ENCODE results near the gene CFC1B. TPM values are rescaled to one million over a fixed set of nuclear protein-coding genes. Genes with fewer than 3 reads are reported as not detected.
"Not testable (repeated sequence)": the region's sequence is repeated elsewhere in the genome, so short reads cannot be mapped to it uniquely, and the experiment has no call there.

CFC1B gene
- total RNA-seq: not detected
- long read RNA-seq: 0 reads

DNA sequence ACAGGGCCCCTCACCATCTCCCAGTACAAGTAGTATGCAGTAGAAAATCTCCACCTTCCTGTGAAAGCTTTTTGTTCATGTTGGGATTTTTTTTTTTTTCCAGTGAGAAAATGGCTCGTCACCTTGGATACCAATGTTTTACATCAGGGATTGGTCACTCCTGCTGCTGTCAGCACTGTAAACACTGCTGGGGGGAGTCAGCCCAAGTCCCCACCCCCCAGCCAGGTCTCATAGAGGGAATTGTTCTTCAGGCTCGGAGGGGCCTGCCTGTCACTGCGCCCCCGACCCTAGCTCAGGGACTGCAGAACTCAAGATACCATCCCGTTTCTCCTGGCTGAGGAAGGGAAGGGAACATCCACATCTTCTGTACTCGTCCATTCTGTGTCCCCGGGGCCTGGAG, at the start of gene CFC1B:
CFC1B (plus strand) TSS at position 231 of the 400 bp plus-strand sequence. CDS start 263 bp downstream, outside the sequence.
- not testable (repeated sequence) for DNase-seq (ENCODE audit: low spot score)

GRCh38 chr2:130491073-130491472, 29.9 kb upstream of the CFC1B start:
- DNase-seq (ENCODE audit: low spot score): not testable (repeated sequence)

- DNase-seq (ENCODE audit: low spot score): not testable (repeated sequence)
Observed at GRCh38 chr2:130509228-130509627, 11.8 kb upstream of the CFC1B start, which contains the start of gene POTEI. POTEI (minus strand) TSS chr2:130509328; CDS start chr2:130509235, 93 bp downstream.

- DNase-seq (ENCODE audit: low spot score): not testable (repeated sequence)
Observed at GRCh38 chr2:130510807-130511746, 9.9 kb upstream of the CFC1B start.

- DNase-seq (ENCODE audit: low spot score): not testable (repeated sequence)
Observed at GRCh38 chr2:130511747-130512451, 9.1 kb upstream of the CFC1B start.

DNA sequence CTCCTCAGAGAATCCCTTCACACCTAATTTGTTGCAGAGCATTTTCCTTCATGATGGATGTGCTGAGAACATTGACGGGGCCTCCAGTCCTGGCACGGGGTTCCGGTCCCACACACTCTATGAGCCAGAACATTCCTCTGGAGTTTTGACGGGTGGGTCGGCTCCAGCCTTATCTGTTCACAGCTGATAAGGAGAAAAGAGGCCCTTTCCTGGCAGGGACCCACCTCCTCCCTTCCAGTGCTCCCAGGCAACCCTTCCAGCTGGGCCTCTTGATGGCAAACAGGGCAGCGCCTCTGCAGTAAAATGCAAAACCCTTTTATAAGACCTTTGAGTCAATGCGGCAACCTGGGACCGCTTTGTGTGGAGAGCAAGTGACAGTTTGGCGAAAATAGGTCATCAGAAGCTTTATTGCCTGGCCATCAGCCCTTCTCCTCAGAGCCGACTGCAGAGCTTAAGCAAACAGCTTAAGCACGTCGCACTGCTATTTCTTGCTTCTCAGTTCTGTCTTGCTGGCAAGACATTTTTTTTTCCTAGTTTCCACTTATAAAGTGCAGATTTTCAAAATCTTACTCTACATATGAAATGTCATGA, 2.4 kb upstream of the CFC1B start:
- DNase-seq (ENCODE audit: low spot score): not testable (repeated sequence)

DNA sequence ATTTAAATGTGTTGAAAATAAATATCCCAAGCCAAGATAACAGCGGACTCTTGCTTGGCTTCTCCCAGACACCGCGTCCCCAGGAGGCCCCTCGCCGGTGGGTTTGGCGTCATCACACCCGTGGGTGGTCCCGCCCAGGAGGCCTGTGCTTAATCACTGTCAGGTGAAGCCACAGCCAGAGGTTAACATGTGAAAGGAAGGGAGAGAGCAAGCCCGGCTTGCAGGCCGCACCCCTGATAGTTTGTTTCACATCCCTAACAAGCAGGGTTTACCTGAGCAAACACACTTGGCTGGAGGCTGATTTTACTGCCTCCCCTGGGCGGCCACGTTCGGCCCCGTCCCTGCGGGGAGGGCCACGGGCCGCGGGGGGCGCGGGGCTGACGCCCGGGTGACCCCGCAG, 1.4 kb downstream of the CFC1B start:
- not testable (repeated sequence) for DNase-seq (ENCODE audit: low spot score)

GRCh38 chr2:130527365-130527967, 6.4 kb downstream of the CFC1B start:
- not testable (repeated sequence) for DNase-seq (ENCODE audit: low spot score)

- DNase-seq (ENCODE audit: low spot score): not testable (repeated sequence)
Observed at GRCh38 chr2:130529545-130529944, 8.5 kb downstream of the CFC1B start.

GRCh38 chr2:130530212-130530611, 9.2 kb downstream of the CFC1B start:
- not testable (repeated sequence) for DNase-seq (ENCODE audit: low spot score)

DNA sequence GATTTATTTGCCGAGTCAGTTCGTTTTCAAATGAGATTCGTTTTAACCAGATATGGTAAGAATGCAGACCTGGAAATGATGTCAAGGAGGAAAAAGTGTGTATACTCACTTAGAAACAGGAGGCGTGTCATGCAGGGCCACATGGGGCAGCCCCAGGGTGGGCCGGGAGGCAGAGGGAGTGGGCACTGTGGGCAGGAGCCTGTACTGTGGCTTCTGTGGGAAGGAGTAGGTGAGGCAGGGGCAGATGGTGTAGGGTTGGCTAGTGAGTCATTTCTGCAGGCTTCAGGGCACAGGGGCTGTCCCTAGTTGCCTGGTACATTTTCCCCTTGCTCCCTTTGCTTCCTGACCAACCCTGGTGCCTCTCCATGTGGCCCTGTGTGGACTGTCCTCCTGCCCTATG, 10.2 kb downstream of the CFC1B start:
- DNase-seq (ENCODE audit: low spot score): not testable (repeated sequence)

DNA sequence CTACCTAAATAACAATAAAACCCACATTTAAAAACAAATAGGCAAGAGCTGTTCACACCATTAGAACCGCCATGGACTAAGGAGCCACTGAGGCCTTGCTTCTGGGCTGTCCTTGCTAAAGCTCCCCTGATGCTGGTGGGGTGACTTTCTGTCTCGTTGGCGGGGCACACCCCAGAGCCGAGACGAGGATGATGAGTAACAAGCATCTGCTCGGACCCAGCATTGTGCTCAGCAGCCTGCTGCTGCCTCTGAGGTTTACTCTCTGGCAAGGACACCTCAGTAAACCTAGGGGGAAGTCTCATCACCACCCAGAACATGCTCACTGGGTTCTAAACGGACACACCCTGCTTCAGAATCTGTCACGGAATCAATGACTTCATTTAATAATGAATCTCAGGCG, 10.7 kb downstream of the CFC1B start:
- not testable (repeated sequence) for DNase-seq (ENCODE audit: low spot score)

DNA sequence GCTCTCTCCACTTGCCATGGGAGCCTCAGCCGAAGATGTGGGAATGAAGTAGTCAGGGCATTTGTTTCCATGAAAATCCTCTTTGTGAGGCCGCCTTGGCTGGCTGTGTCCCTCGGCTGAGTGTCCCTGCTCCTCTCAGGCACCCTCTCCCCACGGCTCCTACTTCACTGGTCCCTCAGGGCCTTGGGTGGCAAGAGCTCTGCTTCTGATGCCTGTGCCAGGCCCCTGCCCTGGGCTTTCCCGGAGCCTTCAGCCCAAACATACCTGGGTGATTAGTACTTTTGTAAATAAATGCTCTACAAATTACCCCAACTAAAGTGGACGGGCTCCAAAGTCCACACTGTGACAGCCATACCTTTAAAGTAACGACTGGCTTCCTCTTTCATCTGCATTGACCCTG, 15.6 kb downstream of the CFC1B start:
- not testable (repeated sequence) for DNase-seq (ENCODE audit: low spot score)

- DNase-seq (ENCODE audit: low spot score): not testable (repeated sequence)
Observed at GRCh38 chr2:130538271-130538670, 17.2 kb downstream of the CFC1B start.

DNA sequence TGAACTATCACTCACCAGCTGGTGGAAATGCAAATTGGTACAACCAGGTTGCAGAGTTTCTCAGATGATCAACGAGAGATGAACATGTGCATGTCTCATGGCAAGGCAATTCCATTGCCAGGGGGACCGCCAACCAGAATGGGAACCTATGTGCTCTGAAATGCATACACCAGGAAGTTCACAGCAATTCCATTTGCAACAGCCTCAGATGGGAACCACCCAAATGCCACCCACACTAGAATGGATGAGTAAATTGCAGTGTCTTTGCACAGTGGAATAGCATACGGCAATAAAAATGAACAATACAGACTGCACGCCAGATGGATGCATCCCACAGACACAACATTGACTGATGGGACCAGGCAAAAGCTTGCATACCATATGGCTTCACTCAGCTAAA, 21.8 kb downstream of the CFC1B start:
- DNase-seq (ENCODE audit: low spot score): not testable (repeated sequence)

- DNase-seq (ENCODE audit: low spot score): not testable (repeated sequence)
Observed at GRCh38 chr2:130543785-130544528, 22.9 kb downstream of the CFC1B start.

DNA sequence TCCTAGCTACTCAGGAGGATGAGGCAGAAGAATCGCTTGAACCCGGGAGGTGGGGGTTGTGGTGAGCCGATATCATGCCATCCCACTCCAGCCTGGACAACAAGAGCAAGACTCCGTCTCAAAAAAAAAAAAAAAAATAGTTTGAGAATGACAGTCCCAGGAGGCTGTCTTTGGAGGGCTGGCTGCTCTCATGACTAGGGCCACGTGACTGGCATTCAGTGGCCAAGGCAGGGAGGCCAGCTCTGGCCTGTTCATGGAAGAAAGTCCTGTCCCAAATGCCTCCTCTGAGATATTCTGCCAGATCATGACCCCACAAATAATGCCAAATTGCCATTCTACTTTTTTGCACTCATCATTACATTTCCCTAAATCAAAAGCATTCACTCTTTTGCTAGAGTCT, 24.0 kb downstream of the CFC1B start:
- DNase-seq (ENCODE audit: low spot score): not testable (repeated sequence)

- DNase-seq (ENCODE audit: low spot score): not testable (repeated sequence)
Observed at GRCh38 chr2:130548418-130548817, 27.4 kb downstream of the CFC1B start.

DNA sequence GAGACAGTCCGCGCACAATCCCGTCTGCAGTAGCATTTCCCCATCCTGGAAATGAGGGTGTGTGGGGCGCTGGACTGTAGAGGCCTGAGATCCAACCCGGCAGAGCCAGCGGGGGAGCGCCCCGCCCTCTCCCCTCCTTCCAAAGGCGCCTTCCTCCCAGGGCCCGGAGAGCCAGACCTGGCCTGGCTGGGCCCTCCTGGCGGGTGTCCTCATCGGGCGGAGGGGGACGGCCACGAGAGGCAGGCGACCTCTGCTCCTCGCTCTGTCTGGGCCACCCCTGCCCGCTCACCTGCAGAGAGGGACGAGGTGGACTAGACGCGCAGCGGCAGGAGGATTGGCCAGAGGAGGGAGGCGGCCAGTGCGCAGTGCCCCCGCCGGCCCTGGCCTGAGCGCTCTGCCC, 28.5 kb downstream of the CFC1B start:
- DNase-seq (ENCODE audit: low spot score): not testable (repeated sequence)

DNA sequence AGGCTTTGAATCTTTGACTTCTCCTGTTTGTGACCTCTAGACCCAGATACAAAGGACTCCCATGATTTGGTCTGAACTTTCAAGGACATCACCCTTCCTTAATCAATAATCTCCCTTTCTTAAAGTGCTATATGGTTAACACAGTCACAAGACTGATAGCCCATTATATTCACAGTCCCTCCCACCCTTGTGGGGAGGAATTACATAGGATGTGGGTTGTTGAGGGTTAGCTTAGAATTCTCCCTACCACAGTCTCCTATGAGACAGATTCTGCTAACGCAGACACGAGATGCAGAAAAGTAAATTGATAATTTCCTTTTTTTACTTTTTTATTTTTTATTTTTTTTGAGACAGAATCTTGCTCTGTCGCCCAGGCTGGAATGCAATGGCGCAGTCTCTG, 33.2 kb downstream of the CFC1B start:
- not testable (repeated sequence) for DNase-seq (ENCODE audit: low spot score)
